ENCODE results near the gene ADAMTSL3. TPM values are rescaled to one million over a fixed set of nuclear protein-coding genes. Genes with fewer than 3 reads are reported as not detected.
A peak's percentile ranks its signal among the peaks of the same experiment; 100 is the strongest.

Gene ADAMTSL3
- total and polyA plus RNA-seq, 4 donors, result 3.5 to 19.0 (median 8.0) TPM

GRCh38 chr15:83854321-83854720 lies 200.4 kb downstream of the ADAMTSL3 start:
- no peak for DNase-seq (ENCODE audit: low spot score)
- no peak overlapping the region for H3K9ac ChIP-seq (ENCODE audit: low read depth in 1 of 2, low read length in 2 of 2)
- no peaks in the 10 kb centered on the region for H3K27me3 ChIP-seq (ENCODE audit: control insufficient read depth in 4 of 4, insufficient read depth in 4 of 4, low read length in 3 of 4)
- no peak overlapping the region for H3K4me3 ChIP-seq (ENCODE audit: low read depth in 1 of 3, low read length in 3 of 3)
- peaks cover 7 to 22% (median 18%) of the 10 kb centered on the region in 4 donors for H3K4me1 ChIP-seq (ENCODE audit: control insufficient read depth in 4 of 4, insufficient read depth in 4 of 4, low read length in 3 of 4)
- 75% methylated on average over 4 of the region's 4 CpGs for WGBS
- TF ChIP-seq HNF4A (conservative IDR thresholded peaks at IDR 0.05), result no peak
- no peak for TF ChIP-seq RAD21 (IDR thresholded peaks at IDR 0.05)
- H3K9me3 ChIP-seq (ENCODE audit: control insufficient read depth in 4 of 4, low read length in 3 of 4), result no peaks in the 10 kb centered on the region
- peak overlapping the region in 1 of 2 donors; percentile 18 for H3K27ac ChIP-seq (ENCODE audit: low read depth in 1 of 2, low read length in 2 of 2)
- H3K36me3 ChIP-seq (ENCODE audit: control insufficient read depth in 4 of 4, insufficient read depth in 3 of 4, low read depth in 1 of 4, low read length in 3 of 4), result no peaks in the 10 kb centered on the region

DNA sequence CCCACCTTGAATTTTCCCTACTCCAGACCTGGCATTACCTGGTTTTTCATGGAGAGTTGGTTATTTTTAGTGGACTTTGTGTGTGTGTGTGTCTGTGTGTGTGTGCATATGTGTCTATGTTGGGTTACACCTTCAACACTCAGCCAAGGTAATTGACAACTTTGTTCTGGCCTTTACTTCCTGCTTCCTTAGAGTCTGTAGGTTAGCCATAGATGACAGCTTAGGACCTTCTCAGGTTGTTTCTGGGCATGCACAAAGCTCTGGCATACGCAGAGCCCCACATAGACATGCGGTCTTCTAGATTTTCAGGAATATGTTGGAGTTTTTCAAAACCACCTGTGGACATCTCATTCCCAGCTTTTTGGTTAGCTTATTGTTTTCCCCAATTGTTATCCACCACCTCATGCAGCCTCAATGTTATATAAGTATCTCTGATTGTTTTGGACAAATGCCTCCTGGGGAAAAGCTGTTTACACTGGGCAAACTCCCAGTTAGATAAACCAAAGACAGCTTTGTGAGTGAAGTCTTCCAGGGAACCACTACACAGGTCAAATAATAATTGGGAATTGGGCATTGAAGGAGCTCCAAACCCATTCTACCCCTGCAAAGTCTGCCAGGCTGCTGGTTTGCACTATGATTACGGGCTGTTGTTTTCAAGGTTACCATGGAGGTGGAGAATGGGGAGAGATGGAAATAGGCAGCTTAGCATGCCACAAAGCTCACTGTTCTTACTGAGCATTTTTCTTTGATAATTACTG lies 201.2 kb downstream of the ADAMTSL3 start:
- no peak for DNase-seq (ENCODE audit: low spot score)
- 59% methylated on average over 3 of the region's 3 CpGs for WGBS
- Histone ChIP-seq H3K27me3 (ENCODE audit: control insufficient read depth in 4 of 4, insufficient read depth in 4 of 4, low read length in 3 of 4) (no peaks in the 10 kb centered on the region), H3K36me3 (ENCODE audit: control insufficient read depth in 4 of 4, insufficient read depth in 3 of 4, low read depth in 1 of 4, low read length in 3 of 4) (no peaks in the 10 kb centered on the region), H3K9me3 (ENCODE audit: control insufficient read depth in 4 of 4, low read length in 3 of 4) (no peaks in the 10 kb centered on the region), H3K9ac (ENCODE audit: low read depth in 1 of 2, low read length in 2 of 2) (no peak overlapping the region), H3K27ac (ENCODE audit: low read depth in 1 of 2, low read length in 2 of 2) (peak overlapping the region; percentile 55 to 58), H3K4me3 (ENCODE audit: low read depth in 1 of 3, low read length in 3 of 3) (no peak overlapping the region), H3K4me1 (ENCODE audit: control insufficient read depth in 4 of 4, insufficient read depth in 4 of 4, low read length in 3 of 4) (peaks cover 7 to 22% (median 18%) of the 10 kb centered on the region in 4 donors)
- TF ChIP-seq, protein P1, sequence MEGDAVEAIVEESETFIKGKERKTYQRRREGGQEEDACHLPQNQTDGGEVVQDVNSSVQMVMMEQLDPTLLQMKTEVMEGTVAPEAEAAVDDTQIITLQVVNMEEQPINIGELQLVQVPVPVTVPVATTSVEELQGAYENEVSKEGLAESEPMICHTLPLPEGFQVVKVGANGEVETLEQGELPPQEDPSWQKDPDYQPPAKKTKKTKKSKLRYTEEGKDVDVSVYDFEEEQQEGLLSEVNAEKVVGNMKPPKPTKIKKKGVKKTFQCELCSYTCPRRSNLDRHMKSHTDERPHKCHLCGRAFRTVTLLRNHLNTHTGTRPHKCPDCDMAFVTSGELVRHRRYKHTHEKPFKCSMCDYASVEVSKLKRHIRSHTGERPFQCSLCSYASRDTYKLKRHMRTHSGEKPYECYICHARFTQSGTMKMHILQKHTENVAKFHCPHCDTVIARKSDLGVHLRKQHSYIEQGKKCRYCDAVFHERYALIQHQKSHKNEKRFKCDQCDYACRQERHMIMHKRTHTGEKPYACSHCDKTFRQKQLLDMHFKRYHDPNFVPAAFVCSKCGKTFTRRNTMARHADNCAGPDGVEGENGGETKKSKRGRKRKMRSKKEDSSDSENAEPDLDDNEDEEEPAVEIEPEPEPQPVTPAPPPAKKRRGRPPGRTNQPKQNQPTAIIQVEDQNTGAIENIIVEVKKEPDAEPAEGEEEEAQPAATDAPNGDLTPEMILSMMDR (IDR thresholded peaks at IDR 0.05; ENCODE audit: low read depth, low read length, missing input control), result no peak
- TF ChIP-seq MAX (IDR thresholded peaks at IDR 0.05) (no peak), FOXA2 (IDR thresholded peaks at IDR 0.05) (peak; percentile 84), RAD21 (IDR thresholded peaks at IDR 0.05) (peak in 1 of 2 donors; percentile 20), REST (IDR thresholded peaks at IDR 0.05) (no peak), RXRA (IDR thresholded peaks at IDR 0.05) (peak; percentile 9 to 36), HNF4A (conservative IDR thresholded peaks at IDR 0.05) (peak; percentile 13 to 18), FOXA1 (IDR thresholded peaks at IDR 0.05) (peak; percentile 75)

GRCh38 chr15:83855956-83856355 lies 202.0 kb downstream of the ADAMTSL3 start:
- WGBS, result 67% methylated on average over 1 of the region's 1 CpG
- no peak for TF ChIP-seq TAF1 (conservative IDR thresholded peaks at IDR 0.05)
- H3K27me3 ChIP-seq (ENCODE audit: control insufficient read depth in 4 of 4, insufficient read depth in 4 of 4, low read length in 3 of 4), result no peaks in the 10 kb centered on the region

More at GRCh38 chr15:83855956-83856355, 202.0 kb downstream of the ADAMTSL3 start:
- Histone ChIP-seq H3K4me1 (ENCODE audit: control insufficient read depth in 4 of 4, insufficient read depth in 4 of 4, low read length in 3 of 4) (peaks cover 7 to 22% (median 18%) of the 10 kb centered on the region in 4 donors), H3K4me3 (ENCODE audit: low read depth in 1 of 3, low read length in 3 of 3) (no peak overlapping the region), H3K9me3 (ENCODE audit: control insufficient read depth in 4 of 4, low read length in 3 of 4) (no peaks in the 10 kb centered on the region), H3K9ac (ENCODE audit: low read depth in 1 of 2, low read length in 2 of 2) (no peak overlapping the region), H3K27ac (ENCODE audit: low read depth in 1 of 2, low read length in 2 of 2) (peak overlapping the region in 1 of 2 donors; percentile 55), H3K36me3 (ENCODE audit: control insufficient read depth in 4 of 4, insufficient read depth in 3 of 4, low read depth in 1 of 4, low read length in 3 of 4) (no peaks in the 10 kb centered on the region)
- no peak for DNase-seq (ENCODE audit: low spot score)
